Stimulated activated CD8-positive, alpha-beta memory T cell treated with anti-CD3 and anti-CD28 coated beads, Interleukin-12 subunit alpha, Interleukin-12 subunit beta, amount 100 ng/mL, for 4 hours (primary cell): ENCODE data around the gene CHAMP1.
"Not testable (repeated sequence)": the region's sequence is repeated elsewhere in the genome, so short reads cannot be mapped to it uniquely, and the experiment has no call there.

Source experiments
- DNase-seq: peaks from one replicate; pipeline ENCODE4 v3.0.0-alpha.2; 2020; ENCODE audit warnings: low read depth

Gene CHAMP1

DNA sequence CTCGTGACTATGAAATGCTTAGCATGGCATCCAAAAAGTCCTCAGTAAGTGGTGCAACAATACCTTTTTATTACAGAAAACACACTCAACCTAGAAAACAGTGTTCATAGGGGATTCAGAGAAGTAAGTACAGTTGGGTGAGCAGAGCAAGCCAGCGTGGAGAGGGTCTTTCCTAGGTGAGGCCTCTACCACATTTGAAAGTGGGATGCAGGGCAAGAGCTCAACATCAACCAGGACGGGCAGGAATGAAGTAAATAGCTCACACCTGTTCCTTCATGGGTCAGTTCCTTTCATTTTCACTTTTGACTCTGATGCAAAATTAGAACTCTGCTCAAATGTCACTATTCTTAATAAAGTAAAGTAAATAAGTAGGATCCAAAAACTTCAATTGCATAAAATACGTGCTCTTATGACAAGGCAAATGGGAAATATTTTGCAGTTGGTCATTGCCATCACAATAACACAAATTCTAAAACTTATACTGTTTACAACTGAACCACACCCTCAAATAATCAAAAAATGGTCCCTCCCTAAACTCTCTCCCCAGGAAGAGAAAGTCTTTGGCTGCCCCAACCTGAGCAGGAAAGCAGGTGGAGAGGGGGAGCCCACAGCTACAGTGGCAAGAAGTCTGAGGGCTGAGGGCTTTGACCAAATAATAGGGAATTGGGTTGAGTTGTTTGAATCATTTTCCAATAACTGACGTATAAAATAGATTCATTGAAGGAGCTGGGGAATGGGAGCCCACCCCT lies 20.2 kb downstream of the CHAMP1 start:
- DNase-seq, result no peak

DNA sequence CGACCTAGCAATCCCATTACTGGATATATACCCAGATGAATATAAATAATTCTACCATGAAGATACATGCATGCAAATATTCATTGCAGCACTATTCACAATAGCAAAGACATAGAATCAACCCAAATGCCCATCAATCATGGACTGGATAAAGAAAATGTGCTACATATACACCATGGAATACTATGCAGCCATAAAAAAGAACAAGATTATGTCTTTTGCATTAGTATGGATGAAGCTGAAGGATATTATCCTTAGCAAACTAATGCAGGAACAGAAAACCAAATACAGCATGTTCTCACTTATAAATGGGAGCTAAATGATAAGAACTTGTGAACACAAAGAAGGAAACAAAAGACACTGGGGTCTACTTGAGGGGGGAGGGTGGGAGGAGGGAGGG lies 22.2 kb downstream of the CHAMP1 start:
- DNase-seq, result not testable (repeated sequence)

GRCh38 chr13:114338959-114339358 lies 24.7 kb downstream of the CHAMP1 start:
- no peak for DNase-seq

- peak; percentile 29 for DNase-seq
These were observed 25.7 kb downstream of the CHAMP1 start for GRCh38 chr13:114339857-114340534.

- no peak for DNase-seq
These were observed 26.9 kb downstream of the CHAMP1 start for GRCh38 chr13:114341003-114341777.

DNA sequence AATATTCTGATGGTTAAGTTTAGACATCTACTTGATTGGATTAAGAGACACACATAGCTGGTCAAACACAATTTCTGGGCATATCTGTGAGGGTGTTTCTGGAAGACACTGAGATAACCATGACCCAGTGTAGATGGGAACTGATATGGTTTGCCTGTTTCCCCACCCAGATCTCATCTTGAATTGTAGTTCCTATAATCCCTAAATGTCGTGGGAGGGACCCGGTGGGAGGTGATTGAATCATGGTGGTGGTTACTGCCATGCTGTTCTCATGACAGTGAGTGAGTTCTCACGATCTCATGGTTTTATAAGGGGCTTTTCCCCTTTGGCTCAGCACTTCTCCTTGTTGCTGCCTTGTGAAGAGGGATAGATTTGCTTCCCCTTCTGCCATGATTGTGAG lies 33.0 kb downstream of the CHAMP1 start:
- DNase-seq, result not testable (repeated sequence)

DNA sequence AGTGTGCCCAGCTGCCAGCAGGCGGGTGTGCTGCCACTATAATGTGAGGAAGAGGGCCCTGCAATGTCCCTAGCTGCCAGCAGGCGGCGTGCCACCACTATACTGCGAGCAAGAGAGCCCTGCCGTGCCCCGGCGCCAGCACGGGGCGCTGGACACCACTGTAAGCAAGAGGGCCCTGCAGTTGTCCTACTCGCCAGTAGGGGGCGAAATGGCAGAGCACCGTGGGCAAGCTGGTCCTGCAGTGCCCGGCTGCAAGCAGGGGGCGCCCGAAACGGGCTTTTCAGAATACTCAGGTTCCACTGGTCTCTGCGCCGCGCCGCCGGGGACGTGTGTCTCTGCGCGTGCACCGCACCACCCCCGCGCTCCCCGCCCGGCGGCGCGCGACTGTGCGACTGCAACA lies 38.5 kb downstream of the CHAMP1 start:
- not testable (repeated sequence) for DNase-seq

DNA sequence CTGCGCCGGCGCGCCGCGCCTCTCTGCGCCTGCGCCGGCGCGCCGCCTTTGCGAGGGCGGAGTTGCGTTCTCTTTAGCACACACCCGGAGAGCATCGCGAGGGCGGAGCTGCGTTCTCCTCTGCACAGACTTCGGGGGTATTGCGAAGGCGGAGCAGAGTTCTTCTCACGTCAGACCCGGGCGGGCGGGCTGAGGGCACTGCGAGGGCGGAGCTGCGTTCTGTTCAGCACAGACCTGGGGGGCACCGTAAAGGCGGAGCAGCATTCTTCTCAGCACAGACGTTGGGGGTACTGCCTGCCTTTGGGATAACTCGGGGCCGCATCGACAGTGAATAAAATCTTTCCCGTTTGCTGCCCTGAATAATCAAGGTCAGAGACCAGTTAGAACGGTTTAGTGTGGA lies 39.1 kb downstream of the CHAMP1 start:
- not testable (repeated sequence) for DNase-seq
